Astrocyte (in vitro differentiated cells and primary cell): ENCODE measurements around the gene ST14.

Experiments used
- EZH2 ChIP-seq: IDR thresholded peaks from 2 replicates; pipeline ENCODE4 v1.6.1; 2012; ENCODE audit warnings: mild to moderate bottlenecking, low read length, inconsistent platforms; ENCODE audit not compliant: insufficient read depth
- TF ChIP-seq, protein P1 (sequence below): IDR thresholded peaks from 2 replicates; pipeline ENCODE4 v1.5.1; 2011; ENCODE audit warnings: low read depth, mild to moderate bottlenecking, inconsistent platforms, low read length, moderate library complexity; ENCODE audit not compliant: insufficient read depth

DNA sequence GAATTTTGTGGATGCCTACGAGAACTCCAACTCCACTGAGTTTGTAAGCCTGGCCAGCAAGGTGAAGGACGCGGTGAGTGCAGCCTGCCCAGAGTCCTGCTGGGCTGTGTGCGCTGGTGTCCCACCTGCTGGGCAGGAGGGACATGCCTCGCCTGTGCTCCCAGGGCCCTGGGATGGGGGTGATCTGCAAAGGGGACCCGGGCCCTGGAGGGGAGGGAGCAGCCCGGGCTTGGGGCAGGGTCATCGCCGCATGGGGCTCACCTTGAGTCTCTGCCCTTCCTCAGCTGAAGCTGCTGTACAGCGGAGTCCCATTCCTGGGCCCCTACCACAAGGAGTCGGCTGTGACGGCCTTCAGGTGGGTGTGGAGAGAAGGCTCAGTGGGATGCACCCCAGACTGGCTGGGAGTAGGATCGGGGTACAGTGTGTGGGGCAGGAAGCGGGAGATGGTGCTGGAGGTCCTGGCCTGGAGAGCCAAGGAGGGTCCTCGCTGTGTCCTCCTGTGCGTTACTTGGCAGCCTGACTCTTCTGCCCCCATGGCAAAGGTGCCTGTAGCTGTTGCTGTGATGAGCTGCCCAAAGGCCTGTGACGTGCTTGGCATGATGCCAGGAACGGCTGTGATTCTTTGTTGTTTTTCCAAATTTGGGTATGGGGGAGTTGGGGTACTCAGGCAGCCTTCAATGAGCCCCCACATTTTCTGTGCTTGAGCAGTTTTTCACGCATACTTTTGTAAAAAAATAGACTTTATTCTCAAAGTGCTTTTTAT lies 29.2 kb downstream of the ST14 start:
- TF ChIP-seq, protein P1, sequence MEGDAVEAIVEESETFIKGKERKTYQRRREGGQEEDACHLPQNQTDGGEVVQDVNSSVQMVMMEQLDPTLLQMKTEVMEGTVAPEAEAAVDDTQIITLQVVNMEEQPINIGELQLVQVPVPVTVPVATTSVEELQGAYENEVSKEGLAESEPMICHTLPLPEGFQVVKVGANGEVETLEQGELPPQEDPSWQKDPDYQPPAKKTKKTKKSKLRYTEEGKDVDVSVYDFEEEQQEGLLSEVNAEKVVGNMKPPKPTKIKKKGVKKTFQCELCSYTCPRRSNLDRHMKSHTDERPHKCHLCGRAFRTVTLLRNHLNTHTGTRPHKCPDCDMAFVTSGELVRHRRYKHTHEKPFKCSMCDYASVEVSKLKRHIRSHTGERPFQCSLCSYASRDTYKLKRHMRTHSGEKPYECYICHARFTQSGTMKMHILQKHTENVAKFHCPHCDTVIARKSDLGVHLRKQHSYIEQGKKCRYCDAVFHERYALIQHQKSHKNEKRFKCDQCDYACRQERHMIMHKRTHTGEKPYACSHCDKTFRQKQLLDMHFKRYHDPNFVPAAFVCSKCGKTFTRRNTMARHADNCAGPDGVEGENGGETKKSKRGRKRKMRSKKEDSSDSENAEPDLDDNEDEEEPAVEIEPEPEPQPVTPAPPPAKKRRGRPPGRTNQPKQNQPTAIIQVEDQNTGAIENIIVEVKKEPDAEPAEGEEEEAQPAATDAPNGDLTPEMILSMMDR, result no peak
- no peak for TF ChIP-seq EZH2
